ENCODE results near the gene PRDX3.
"Not testable (repeated sequence)": the region's sequence is repeated elsewhere in the genome, so short reads cannot be mapped to it uniquely, and the experiment has no call there.

Gene PRDX3

DNA sequence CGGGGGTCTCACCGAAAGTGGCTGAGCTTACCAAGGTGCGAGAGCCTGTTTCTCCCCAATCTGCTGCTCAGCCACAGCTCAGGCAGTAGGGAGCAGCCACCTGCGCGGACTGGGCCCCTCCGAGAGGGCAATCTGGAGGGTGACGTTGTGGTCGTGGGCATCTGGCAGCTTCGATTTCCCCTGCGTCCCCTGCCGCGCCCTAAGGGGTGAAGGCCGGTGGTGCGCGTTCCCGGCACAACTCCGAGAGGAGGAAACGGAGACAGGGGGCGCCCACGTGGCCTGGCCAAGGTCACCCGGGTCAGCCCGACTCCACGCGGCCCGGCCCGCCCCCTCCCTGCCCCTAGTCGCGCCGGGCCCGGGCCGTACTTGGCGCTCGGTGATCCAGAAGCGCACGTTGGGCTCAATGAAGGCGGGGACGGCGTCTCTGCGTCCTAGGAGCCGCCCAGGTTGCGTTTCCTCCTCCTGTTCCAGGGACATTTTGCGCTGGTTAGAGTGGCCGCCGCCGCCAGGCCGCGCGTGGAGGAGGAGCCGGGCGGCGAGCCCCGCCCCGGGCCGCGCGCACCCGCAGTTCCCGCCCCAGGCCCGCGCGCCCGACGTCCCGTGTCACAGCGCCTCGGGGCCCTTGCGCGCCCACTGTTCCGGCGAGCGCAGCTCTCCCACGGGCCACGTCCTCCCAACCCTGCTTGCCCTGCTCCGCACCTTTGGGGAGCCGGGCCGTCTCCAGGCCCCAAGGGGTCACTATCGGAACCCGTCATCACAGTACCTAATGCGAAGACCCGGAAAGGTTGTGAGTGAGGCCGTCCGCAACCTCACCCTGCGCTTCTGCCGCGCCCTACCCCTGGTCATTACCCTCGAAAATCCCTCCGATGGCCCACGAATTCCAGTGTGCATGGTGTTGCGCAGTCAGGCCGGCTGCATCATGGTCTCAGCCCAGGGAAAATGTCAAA lies 13.2 kb downstream of the PRDX3 start, which contains the start of gene SFXN4:
Gene SFXN4 (minus strand): TSS at position 544 of the 947 bp plus-strand sequence. CDS start 67 bp downstream, at position 477.
- peak; percentile 91 to 97 (median 94) for DNase-seq

DNA sequence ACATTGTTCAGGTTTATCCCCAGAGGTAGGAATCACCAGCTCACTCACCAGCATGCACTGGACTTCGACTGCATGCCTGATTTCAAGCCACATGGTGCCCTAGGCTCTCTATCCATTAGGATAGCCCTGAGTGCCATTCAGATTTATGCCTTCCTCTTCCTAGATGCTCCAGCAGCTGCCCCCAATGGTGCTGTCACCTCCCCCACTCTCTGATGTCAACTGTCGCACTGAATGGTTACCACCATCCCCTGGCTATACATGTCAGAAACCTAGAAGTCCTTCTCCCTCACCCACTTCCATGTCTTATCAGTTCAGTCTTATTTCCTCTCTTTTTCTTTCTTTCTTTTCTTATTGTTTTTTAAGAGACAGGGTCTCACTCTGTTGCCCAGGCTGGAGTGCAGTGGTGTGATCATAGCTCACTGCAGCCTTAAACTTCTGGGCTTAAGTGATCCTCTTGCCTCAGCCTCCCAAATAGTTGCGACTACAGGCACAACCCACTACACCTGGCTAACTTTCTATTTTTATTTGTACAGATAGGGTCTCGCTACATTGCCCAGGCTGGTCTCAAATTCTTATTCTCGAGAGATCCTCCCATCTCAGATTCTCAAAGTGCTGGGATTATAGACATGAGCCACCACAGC lies 16.0 kb downstream of the PRDX3 start:
- no peak for DNase-seq

DNA sequence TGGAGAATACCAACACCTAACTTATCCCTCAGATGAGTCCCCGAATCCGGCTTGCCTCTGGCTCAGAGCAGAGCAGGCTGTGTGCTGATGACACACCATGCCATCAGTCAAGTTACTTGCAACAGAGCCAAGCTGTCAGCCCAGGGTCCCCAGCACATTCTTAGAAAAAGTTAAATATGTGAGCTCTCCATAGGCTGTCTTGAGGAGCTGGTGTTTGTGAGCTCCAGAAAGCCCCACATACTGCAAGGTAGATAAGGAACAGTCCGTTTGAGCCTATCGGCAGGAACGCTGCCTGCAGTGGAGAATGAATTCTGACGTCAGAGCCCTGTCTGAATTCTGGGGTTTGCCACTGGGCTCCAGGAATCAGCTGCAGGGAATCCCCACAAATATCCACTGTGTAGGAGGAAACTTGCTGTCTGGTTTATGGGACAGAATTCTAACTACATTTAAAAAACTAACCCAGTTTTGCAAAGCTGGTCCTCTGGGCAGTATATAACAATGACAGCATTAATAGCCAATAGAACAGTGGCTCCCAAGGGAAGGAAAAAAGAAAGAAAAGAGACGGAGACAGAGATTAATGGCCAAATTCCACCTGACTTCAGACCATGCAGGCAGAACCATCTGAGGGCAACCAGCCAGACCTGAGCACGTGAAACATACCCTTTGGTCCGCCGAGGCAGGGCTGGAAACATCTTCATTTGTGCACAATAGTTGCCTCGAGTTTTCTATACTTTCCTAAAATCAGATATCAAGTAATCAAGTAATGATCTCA lies 16.7 kb downstream of the PRDX3 start:
- DNase-seq, result no peak

DNA sequence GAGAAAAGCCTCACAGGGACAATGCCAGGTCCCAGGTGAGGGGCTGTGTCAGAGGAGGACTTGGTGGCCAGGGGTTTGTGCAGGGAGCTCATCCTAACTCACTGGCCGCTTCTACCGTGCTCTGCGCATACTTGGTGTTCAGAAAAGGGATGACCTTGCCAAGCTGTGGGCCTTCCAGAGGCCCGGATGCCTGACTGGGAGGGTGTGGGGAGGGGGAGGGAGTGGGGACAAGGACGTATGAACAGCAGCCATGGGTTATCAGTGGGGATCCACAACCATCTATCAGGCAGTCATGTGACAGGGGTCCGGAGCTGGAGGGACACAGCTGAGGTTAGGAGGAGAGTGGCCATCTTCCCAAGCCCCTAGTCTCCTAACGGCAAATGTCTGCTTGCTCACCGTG lies 19.3 kb downstream of the PRDX3 start:
- no peak for DNase-seq

DNA sequence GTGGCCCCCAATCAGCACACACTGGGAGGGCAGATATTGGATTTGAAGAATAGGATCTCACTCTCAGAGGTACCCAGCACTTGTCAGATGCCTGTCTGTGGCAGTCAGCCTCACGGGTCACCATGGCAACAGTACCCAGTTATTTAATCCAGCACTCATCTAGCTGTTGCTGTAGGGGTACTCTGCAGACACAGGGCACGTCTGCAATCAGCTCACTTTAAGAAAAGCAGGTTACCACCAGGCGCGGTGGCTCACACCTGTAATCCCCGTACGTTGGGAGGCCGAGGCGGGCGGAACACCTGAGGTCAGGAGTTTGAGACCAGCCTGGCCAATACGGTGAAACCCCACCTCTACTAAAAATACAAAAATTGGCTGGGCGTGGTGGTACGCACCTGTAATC lies 25.0 kb downstream of the PRDX3 start:
- no peak for DNase-seq

DNA sequence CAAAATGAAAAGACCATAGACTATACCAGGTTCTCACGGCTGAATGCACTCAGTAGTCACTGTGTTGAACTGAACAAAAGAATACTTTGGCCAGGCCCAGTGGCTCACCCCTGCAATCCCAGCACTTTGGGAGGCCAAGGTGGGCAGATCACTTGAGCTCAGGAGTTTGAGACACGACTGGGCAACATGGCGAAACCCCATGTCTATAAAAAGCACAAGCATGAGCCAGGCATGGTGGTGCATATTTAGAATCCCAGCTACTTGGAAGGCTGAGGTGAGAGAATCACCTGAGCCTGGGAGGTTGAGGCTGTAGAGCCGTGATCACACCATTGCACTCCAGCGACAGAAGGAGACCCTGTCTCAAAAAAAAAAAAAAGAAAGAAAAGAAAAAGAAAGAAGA lies 25.6 kb downstream of the PRDX3 start:
- no peak for DNase-seq

DNA sequence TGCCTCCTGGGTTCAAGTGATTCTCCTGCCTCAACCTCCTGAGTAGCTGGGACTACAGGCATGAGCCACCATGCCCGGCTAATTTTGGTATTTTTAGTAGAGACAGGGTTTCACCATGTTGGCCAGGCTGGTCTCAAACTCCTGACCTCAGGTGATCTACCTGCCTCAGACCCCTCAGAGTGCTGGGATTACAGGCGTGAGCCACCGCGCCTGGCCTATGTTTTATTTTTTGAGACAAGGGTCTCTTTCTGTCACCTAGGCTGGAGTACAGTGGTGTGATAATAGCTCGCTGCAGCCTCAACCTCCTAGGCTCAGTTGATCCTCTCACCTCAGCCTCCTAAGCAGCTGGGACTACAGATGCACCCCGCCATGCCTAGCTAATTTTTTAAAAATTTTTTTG lies 27.0 kb downstream of the PRDX3 start:
- DNase-seq, result not testable (repeated sequence)

DNA sequence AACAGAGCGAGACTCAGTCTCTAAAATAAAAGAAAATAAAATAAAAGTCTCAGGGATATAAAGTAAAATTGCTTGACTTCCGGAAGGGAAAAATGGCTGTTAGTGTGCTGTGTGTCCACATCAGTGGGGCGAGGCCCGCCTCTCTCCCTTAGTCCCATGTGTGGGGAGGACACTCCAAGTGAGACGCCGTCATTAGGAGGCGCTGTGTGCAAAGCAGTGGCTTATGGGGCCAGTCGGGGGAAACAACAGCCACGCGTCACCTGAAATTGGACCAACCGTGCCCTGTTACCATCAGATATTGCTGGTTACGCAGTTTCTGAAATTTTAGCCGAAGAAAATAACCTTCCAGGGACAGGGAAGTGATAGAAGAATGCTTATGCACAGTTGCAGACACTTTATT lies 28.9 kb downstream of the PRDX3 start:
- DNase-seq, result no peak

DNA sequence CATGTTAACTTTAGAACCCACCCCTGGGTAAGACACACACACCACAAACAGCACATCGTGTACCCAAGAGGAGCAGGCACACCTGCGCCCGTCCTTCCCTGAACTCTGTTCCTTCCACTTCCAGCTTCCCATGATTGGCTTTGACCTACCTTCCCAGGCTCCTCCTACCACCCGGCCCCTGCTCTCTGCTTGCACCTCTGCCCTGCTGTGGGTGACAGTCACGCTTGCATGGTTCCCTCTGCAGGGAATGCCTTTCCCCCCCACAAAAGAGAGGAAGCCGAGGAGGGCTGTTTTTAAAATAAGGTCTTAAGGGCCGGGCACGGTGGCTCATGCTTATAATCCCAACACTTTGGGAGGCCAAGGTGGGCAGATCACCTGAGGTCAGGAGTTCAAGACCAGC lies 29.5 kb downstream of the PRDX3 start:
- no peak for DNase-seq

DNA sequence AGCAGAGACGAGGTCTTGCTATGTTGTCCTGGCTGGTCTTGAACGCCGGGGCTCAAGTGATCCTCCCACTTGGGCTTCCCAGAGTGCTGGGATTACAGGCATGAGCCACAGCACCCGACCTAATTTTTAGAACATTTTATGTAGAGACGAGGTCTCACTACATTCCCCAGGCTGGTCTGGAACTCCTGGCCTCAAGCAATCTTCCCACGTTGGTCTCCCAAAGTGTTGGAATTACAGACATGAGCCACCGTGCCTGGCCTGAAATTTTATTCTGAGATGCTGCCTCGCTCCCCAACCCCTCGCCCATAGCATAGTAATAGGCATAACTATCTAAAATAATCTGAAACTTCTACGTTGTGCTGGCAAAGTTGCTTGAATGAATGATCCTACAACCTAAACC lies 35.0 kb downstream of the PRDX3 start:
- DNase-seq, result no peak

DNA sequence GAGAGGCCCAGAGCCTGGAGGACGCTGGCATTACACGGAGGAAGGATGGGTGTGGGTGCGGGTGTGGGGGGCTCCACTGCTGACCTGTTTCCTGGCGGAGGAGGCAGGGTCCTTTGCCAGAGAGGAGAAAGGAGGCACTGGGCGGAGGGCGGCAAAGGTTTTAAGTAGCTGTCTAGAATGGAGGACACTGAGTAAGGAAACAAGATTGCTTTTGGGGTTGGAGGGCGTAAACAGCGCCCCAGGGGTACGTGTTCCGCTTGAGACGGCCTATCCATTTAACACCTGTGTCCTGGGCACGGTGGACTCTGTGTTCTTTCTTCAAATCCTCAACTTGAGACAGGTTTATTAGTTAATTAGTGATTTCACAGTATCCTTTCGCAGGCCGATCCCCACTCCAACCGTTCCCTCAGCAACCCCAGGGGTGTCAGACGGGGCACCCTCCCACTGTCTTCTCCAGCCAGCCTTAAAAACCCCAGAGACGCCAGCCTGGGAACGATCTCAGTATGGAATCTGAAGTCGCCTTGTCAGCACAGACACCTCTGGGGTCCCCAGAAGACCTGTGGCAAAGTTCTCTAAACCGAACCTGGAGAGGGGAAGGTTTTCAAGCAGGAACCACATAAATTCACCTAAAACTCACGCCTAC lies 37.9 kb downstream of the PRDX3 start:
- no peak for DNase-seq

DNA sequence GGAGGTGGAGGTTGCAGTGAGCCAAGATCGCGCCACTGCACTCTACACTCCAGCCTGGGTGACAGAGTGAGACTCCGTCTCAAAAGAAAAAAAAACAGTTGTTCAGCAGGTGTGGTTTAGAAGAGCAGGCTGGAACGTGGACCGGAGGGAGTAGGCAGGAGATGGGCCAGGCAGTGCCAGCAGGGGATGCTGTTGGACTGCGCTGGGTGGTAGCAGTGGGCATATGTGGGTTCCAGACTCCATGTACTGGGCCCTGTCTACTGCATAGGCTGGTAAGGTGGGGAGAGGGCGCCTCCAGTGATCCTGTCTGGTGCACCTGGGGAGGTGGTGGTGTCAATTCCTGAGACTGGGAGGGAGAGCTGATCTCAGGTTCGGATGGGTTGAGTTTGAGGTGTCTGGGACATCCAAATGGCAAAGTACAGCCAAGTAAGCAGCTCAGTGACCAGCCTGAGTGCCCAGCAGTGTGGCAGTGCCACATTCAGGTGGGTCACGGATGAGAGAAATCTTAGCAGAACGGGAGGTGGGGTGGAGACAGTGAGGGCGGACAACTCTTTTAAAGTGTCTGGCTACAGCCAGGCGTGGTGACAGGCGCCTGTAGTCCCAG lies 39.0 kb downstream of the PRDX3 start:
- peak in 2 of 4 experiments; percentile 17 to 34 for DNase-seq

DNA sequence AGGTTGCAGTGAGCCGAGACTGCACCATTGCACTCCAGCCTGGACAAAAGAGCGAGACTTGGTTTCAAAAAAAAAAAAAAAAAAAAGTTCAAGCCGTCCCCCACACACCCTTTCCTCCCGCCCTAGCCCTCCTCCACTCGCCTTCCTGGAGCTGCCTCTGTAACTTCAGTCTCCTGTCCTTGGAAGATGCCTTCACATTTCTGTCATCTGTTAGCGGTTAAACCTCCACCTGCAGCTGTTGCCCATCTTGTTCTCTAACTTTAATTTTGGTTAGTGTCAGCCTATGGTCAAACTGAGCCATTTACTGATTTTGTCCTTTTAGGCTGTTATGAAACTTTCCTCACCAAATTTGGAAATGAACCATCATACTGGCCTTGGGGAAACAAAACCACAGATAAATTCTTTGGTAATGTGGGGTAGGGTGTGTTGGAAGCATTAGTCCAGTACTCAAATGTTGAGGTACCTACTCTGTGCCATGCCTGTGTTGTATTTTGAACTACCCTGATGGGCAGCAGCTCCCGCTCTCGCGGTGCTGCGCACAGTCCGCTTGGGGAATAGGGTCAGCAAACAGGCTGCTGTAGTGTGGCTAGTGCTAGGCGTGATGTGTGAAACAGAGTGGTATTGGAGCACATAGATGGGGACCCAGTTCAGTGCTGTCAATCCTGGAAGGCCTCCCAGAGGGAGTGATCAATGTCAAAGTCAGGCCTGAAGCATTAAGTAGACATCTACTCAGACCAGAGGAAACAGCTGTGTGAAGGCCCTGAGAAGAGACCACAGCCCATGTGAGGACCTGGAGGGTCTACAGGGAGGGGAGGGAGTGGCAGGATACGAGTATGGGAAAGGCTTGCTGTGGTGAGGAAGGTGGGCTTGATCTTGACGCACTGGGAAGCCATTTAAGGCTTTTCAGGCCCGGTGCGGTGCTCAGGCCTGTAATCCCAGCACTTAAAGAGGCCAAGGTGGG lies 40.0 kb downstream of the PRDX3 start:
- DNase-seq, result no peak

DNA sequence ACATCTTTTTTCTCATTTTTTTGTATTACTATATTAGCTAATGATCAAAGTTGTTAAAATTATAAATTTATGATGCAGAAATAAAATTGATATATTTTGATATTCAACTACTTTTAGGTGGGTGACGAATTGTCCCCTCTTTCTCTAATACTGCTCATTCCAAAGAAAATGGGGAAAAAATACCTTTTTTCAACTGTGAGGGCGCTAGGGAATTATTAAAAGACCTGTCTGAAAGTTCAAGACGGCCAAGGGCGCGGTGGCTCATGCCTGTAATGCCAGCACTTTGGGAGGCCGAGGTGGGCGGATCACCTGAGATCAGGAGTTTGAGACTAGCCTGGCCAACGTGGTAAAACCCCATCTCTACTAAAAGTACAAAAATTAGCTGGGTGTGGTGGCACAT lies 40.7 kb downstream of the PRDX3 start:
- DNase-seq, result not testable (repeated sequence)

DNA sequence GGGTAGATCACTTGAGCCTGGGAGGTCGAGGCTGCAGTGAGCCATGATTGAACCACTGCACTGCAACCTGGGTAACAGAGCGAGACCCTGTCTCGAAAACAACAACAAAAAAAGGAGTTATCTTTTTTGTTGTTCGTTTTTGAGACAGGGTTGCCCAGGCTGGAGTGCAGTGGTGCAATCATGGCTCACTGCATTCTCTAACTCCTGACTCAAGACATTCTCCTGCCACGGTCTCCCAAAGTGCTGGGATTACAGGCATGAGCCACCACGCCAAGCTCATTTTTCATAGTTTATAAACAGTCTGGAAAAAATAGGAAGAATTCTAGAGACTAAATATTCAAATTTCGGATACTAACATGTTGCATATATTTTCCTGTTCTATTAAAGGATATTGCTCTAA lies 42.5 kb downstream of the PRDX3 start:
- DNase-seq, result peak in 2 of 4 experiments; percentile 19 to 23

DNA sequence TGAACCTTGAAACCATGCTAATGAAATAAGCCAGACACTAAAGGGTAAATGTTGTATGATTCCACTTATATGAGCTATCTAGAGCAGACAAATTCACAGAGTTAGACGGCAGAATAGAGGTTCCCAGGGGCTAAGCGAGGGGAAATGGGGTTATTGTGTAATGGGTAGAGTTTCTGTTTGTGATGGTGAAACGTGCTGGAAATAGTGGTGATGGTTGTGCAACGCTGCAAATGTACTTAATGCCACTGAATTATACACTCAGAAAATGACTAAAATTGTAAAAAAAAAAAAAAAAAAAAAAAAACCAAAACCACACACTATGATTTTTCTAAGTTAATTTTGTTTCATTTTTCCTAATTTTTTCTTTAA lies 43.1 kb downstream of the PRDX3 start:
- peak; percentile 72 to 89 (median 82) for DNase-seq

DNA sequence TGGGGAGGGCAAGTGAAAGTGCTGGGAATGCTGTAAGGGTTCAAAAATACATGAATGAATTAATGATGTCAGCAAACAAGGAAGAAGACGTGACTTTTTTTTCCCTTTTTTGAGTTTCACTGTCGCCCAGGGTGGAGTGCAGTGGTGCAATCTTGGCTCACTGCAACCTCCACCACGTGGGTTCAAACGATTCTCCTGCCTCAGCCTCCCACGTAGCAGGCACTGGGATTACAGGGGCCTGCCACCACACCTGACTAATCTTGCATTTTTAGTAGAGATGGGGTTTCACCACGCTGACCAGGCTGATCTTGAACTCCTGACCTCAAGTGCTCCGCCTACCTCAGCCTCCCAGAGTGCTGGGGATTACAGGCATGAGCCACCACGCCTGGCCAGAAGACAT lies 44.7 kb downstream of the PRDX3 start:
- DNase-seq, result peak; percentile 63 to 79 (median 70)

DNA sequence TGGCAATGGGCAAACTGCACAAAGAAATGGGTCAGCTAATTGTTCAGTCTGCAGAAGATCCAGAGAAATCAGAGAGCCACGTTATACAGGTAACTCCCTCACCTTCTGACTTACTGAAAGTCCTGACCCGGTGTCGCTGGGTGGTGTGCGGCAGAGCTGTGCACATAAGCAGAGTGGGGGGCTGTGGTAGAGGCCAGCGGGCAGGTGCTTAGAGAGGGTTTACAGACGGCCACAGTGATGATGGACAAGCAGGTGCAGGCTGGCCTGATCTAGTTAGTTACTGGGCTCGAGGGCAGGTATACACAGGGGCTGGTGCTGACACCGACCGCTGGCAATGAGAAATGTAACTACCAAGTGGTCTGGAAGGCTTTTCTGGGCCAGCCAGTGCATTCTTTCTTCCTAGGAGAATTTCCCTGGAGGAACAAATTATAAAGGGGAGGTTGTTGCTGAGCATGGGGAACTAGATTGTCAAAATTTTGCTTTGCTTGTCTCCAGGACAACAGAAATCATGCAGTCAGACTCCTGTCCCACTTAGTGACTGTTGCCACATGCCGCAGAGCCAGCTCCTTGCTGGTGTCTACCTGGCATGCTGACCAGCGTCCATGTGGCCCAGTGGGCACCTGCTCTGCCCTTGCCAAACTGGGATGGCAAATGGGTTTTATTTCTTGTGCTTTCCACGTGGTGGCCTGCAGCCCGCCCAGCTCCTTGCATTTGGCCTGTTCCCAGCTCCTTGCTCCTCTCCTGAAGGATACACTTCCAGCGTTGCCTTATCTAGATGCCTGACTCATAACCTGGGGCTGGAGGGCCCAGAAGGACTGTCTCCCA lies 45.9 kb downstream of the PRDX3 start:
- peak in 2 of 4 experiments; percentile 18 to 21 for DNase-seq

DNA sequence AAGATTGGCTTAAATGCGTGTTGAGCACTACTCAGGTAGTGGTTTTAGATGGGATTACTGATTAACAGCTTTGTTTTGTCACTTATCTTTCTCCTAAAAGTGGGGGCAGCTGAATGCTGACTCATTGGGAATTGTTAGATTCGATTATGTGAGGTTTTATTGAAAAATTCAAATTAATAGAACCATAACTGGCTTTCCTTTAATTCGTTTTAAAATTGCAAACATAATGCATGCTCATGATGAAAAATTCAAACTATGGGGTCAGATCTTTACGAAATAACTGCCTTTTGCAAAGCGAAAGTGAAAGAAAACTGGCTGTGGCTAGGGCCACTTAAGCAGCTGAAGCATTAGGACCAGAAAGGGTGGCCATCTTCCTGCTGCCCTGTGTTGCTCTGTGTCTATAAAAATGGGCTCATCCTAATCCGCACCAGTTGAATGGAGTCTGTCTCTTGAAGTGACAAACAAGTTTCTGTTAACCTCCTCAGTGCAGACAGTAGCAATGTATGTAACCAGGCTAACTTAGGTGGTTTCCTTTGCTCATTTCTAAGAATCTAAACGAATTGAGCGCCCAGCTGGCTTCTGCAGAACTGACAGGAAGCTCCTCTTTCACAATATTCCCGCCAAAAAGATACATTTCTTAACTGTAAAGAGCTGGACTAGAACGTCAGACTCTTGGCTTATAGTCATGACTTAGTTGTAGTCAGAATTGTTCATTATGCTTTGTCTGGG lies 46.9 kb downstream of the PRDX3 start:
- peak; percentile 57 to 86 (median 68) for DNase-seq
